VCaP (cell line): Measurements from ENCODE around the gene CD99.

Experiments used
- H3K27ac ChIP-seq: fragments of 450-650 bp; 2 replicates; pipeline ENCODE4 v1.5.1; 2017
- CTCF ChIP-seq: fragments of 450-650 bp; conservative IDR thresholded peaks from 2 replicates; pipeline ENCODE4 v1.5.1; 2017; ENCODE audit warnings: mild to moderate bottlenecking, moderate library complexity

Gene CD99

GRCh38 chrX:2676794-2677675 lies 14.1 kb upstream of the CD99 start:
- no peak for TF ChIP-seq CTCF
- peak overlapping the region; percentile 95 for H3K27ac ChIP-seq

DNA sequence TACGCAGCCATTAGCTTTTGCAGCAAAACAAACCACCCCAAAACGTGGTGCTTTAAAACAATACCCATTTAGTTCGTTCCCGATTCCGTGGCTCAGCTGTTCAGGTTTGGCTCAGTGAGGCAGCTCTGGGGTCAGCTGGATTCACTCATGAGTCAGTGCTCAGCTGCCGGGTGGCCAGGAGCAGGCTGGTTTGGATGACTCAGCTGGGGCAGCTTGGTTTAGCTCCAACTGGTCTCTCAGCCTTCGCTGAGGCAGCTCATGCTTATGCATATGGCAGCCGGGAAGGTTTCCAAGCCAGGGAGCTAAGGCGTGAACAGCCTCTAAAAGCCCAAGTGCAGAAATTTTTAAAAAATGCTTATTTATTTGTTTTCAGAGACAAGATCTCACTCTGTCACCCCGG lies 13.3 kb upstream of the CD99 start:
- peak overlapping the region; percentile 95 for H3K27ac ChIP-seq
- no peak for TF ChIP-seq CTCF

DNA sequence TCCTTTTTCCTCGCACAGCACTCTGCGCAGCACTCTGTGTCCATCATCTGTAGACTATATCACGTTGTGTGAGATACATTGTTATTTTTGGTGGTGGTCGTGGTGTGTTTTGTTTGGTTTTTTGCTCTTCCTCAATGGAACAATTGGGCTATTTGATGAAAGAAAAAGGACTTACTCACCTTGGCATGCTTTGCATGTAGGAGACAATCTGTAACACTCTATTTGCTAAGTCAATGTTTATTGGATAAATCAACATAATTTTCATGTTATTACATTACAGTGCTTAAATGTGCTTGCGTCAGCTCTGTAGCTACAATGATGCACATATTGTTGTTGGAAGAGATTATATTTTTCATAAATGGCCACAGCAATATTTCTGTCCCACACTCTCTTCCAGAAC lies 12.5 kb upstream of the CD99 start:
- peak overlapping the region; percentile 95 for H3K27ac ChIP-seq
- TF ChIP-seq CTCF, result no peak

GRCh38 chrX:2679534-2680485 lies 11.3 kb upstream of the CD99 start:
- peak overlapping the region; percentile 95 for H3K27ac ChIP-seq
- no peak for TF ChIP-seq CTCF

DNA sequence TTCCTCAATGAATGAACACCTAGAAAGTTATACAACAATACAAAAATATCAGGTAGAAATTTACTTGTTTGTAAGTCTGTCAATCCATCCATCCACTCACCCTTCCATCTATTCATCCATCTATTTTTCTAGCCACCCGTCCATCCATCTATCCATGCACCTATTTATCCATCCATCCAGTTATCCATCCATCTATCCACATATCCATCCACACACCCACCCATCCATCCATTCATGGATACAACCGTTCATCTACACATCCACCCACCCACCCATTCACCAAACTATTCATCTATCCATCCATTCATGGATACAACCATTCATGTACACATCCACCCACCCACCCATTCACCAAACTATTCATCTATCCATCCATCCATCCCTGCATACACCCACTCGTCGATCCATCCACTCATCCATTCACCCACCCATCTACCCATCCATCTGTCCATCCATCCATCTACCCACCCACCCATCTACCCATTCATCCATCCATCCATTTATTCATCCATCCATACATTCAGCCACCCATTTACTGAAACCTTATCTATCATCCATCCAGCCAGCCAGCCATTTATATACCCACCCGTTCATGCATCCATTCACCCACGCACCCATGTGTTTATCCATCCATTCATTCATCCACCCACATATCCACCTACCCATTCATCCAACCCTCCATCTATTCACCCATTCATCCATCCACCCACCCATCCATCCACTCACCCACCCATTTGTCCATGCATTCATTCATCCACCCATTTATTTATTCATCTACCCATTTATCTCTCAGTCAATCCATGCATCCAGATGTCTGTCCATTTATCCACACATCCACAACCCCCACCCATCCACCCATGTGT lies 10.4 kb upstream of the CD99 start:
- peak overlapping the region; percentile 95 for H3K27ac ChIP-seq
- no peak for TF ChIP-seq CTCF

DNA sequence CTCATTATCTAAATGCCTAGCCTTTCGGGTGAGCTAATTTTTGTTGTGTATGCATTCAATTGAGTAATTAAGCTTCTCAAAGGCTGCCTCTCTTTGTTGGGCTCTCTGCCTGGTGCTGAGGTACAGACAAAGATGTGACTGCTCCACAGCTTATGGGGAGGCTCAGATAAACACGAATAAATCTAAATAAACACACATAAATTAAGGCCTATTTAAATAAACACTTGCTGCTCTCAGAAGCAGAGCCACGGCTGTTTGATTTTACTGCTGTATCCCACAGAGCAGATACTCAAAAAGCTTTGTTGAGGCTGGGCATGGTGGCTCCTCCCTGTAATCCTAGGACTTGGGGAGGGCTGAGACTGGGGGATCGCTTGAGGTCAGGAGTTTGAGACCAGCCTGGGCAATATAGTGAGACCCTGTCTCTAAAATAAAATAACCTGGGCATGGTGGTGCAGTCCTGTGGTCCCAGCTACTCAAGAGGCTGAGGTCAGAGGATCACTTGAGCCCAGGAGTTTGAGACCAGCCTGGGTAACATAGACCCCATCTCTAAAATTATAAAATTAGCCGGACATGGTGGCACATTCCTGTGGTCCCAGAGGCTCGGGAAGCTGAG lies 8.4 kb upstream of the CD99 start:
- no peak overlapping the region; the same call in 1 of the 2 replicates for H3K27ac ChIP-seq
- TF ChIP-seq CTCF, result no peak
